ENCODE results near the gene VWCE.

VWCE gene

GRCh38 chr11:61335355-61335710, 40.2 kb upstream of the VWCE start:
- in situ Hi-C loops (cut with HindIII; ENCODE audit: low pct_unique_long_range_greater_than_20kb, low sequenced_read_pairs) = no loop called here
- no peak for DNase-seq (ENCODE audit: low read depth in 1 of 2, low spot score in 1 of 2)
- no peak for TF ChIP-seq JUND (IDR thresholded peaks at IDR 0.05; ENCODE audit: low read depth)

GRCh38 chr11:61334434-61335354, 39.6 kb upstream of the VWCE start:
- TF ChIP-seq JUND (IDR thresholded peaks at IDR 0.05; ENCODE audit: low read depth) = no peak

GRCh38 chr11:61333550-61334433, 38.7 kb upstream of the VWCE start:
- TF ChIP-seq JUND (IDR thresholded peaks at IDR 0.05; ENCODE audit: low read depth) = no peak
- in situ Hi-C loops (cut with HindIII; ENCODE audit: low pct_unique_long_range_greater_than_20kb, low sequenced_read_pairs) = no loop called here
- DNase-seq (ENCODE audit: low read depth in 1 of 2, low spot score in 1 of 2) = no peak

More at GRCh38 chr11:61334434-61335354, 39.6 kb upstream of the VWCE start:
- DNase-seq (ENCODE audit: low read depth in 1 of 2, low spot score in 1 of 2) = no peak
- in situ Hi-C loops (cut with HindIII; ENCODE audit: low pct_unique_long_range_greater_than_20kb, low sequenced_read_pairs) = no loop called here

GRCh38 chr11:61332797-61333549, 37.9 kb upstream of the VWCE start, which contains the start of the genes DDB1 and TKFC:
Gene DDB1 (minus strand): TSS chr11:61333105. CDS start chr11:61332968, 137 bp downstream.
Gene TKFC (plus strand): TSS chr11:61333228. CDS start chr11:61334729, 1,501 bp downstream.
- peak; percentile 97 to 99 for DNase-seq (ENCODE audit: low read depth in 1 of 2, low spot score in 1 of 2)
- TF ChIP-seq JUND (IDR thresholded peaks at IDR 0.05; ENCODE audit: low read depth) = no peak; the same call in 1 of the 2 replicates
- in situ Hi-C loops (cut with HindIII; ENCODE audit: low pct_unique_long_range_greater_than_20kb, low sequenced_read_pairs) = no loop called here

GRCh38 chr11:61332281-61332796, 37.2 kb upstream of the VWCE start:
- TF ChIP-seq JUND (IDR thresholded peaks at IDR 0.05; ENCODE audit: low read depth) = no peak
- in situ Hi-C loops (cut with HindIII; ENCODE audit: low pct_unique_long_range_greater_than_20kb, low sequenced_read_pairs) = no loop called here
- DNase-seq (ENCODE audit: low read depth in 1 of 2, low spot score in 1 of 2) = peak; percentile 44 to 60

DNA sequence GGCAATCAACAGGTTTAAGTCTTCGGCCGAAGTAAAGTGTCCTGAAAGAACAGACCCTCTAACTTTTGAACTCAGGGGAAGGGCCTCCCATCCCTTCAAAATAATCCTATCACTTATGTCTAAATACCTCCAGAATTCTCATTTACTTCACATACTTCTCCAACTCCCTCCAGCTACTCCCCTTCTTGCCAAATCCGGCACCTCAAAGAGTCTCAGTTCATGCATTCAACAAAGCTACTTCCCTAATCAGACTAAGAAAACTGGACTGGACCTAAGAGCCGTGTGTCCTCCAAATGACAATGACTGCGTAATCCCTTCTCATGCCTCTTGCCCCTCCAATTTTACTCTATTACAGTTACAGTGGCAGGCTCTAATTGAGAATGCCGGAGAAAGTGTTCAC, 36.5 kb upstream of the VWCE start:
- in situ Hi-C loops (cut with HindIII; ENCODE audit: low pct_unique_long_range_greater_than_20kb, low sequenced_read_pairs) = no loop called here
- DNase-seq (ENCODE audit: low read depth in 1 of 2, low spot score in 1 of 2) = no peak
- no peak for TF ChIP-seq JUND (IDR thresholded peaks at IDR 0.05; ENCODE audit: low read depth)

DNA sequence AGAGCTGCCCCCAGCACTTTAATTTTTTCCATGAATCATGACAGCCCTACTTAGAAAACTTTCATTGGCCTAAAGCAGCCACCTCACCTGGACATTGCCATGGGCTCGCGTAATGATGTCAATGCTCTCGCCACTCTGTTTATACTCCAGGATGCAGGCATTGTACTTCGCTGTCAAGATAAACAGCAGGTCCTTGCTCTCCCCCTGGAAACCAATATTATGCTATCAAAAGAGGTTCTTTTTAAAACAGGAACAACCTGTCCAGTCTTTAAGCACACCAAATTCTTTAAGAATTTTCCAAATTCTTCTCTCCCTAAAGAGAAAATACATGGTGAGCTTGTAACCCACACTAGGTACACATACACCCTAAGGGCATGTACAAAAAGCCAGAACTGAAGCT, 34.8 kb upstream of the VWCE start:
- peak in 1 of 2 experiments; percentile 31 for DNase-seq (ENCODE audit: low read depth in 1 of 2, low spot score in 1 of 2)

GRCh38 chr11:61328351-61328750, 33.2 kb upstream of the VWCE start:
- no peak for DNase-seq (ENCODE audit: low read depth in 1 of 2, low spot score in 1 of 2)
- no peak for TF ChIP-seq JUND (IDR thresholded peaks at IDR 0.05; ENCODE audit: low read depth)
- in situ Hi-C loops (cut with HindIII; ENCODE audit: low pct_unique_long_range_greater_than_20kb, low sequenced_read_pairs) = no loop called here

More for the DNA sequence above, 34.8 kb upstream of the VWCE start:
- in situ Hi-C loops (cut with HindIII; ENCODE audit: low pct_unique_long_range_greater_than_20kb, low sequenced_read_pairs) = no loop called here
- no peak for TF ChIP-seq JUND (IDR thresholded peaks at IDR 0.05; ENCODE audit: low read depth)

GRCh38 chr11:61327669-61328071, 32.6 kb upstream of the VWCE start:
- in situ Hi-C loops (cut with HindIII; ENCODE audit: low pct_unique_long_range_greater_than_20kb, low sequenced_read_pairs) = no loop called here
- no peak for TF ChIP-seq JUND (IDR thresholded peaks at IDR 0.05; ENCODE audit: low read depth)
- no peak for DNase-seq (ENCODE audit: low read depth in 1 of 2, low spot score in 1 of 2)

GRCh38 chr11:61325649-61326414, 30.7 kb upstream of the VWCE start:
- no peak for TF ChIP-seq JUND (IDR thresholded peaks at IDR 0.05; ENCODE audit: low read depth)
- peak in 1 of 2 experiments; percentile 36 for DNase-seq (ENCODE audit: low read depth in 1 of 2, low spot score in 1 of 2)
- in situ Hi-C loops (cut with HindIII; ENCODE audit: low pct_unique_long_range_greater_than_20kb, low sequenced_read_pairs) = no loop called here

DNA sequence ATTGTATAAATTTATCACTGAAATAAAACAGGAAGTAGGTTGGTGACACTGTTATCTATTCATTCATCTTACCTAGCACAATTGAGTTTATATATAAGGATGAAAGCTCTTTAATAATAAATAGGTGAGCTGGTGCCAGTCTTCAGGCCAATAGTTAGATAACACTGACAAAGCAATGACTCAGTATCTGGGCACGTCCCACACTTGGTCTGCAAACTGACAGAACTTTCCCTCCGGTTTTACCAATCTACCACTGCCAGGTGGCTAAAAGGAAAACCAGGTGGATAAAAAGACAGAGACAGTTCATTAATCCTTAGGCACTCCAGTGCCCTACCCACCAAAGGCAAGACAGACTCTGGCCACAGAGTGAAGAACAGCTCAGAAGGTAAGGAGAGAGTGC, 20.1 kb upstream of the VWCE start:
- in situ Hi-C loops (cut with HindIII; ENCODE audit: low pct_unique_long_range_greater_than_20kb, low sequenced_read_pairs) = no loop called here
- DNase-seq (ENCODE audit: low read depth in 1 of 2, low spot score in 1 of 2) = no peak
- no peak for TF ChIP-seq JUND (IDR thresholded peaks at IDR 0.05; ENCODE audit: low read depth)

Data from T47D (cell line).